AG08395 (cell line): ENCODE data around the gene COX4I2.
A peak's percentile ranks its signal among the peaks of the same experiment; 100 is the strongest.
"Not testable (repeated sequence)": the region's sequence is repeated elsewhere in the genome, so short reads cannot be mapped to it uniquely, and the experiment has no call there.

Source experiments
- DNase-seq: peaks from one replicate; pipeline ENCODE4 v3.0.0; 2012; ENCODE audit warnings: mixed read lengths, low spot score

Gene COX4I2

DNA sequence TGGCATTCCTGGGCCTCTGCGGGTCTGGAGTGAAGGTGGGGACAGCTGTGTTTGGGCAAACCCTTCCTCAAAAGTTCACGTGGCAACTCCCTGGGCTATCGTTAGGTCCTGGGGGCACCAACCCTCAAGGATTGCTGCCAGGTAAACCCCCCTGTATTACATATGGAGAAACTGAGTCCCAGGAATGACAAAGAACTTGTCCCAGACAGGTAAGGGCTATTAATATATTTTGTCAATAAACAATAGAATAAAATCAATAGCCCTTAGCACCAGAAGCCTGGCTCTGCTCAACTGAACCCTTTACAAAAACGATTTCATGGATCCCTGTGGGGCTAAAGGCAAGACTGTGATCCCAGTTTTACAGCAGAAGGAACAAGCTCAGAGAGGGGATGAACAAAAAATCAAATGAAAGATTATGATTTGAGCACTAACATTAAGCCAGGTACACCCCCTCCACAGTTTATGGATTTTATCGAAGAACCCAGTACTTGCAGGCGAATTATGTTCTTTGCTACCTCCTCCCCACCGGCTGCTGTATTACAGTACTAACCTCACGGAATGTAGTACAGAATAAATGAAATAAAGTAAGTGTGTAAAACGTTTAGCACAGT, 30.0 kb upstream of the COX4I2 start:
- DNase-seq = no peak

DNA sequence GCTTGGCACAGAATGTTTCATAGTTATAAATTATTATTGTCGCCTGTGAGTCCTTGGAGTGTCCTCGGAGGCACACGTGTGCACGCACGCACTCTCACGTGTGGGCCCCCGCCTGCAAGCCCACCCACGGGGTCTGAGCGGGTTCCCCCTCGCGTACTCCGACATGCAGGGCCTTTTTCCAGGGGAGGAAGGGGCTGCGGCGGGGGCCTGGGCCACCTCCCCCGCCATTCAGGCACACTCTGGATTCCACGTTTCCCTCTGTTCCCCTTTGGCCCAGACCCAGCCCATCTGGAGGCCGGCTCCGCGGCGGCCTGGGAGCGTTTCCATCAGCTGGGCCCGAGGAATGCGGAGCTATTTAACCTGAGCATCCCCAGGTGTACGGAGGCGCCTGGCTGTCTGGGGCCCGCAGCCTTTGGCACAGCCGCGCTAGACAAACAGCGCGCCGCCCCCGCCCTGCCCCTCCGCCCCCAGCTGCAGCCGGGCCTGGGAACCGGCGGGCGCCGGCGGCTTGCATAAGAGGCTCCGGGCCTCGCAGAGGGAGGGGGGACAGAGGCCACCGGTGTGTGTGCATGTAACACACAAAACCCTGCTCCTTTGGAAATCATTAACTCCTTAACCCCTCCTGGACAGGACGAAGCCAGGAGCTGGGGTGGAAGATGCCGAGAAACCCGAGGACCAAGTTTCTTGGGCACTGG, 29.3 kb upstream of the COX4I2 start:
- DNase-seq = peak; percentile 59

DNA sequence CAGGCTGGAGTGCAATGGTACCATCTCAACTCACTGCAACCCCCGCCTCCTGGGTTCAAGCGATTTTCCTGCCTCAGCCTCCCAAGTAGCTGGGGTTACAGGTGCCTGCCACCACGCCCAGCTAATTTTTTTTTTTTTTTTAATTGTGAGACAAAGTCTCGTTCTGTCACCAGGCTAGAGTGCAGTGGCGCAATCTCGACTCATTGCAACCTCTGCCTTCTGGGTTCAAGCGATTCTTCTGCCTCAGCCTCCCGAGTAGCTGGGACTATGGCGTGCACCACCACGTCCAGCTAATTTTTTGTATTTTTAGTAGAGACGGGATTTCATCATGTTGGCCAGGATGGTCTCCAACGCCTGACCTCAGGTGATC, 25.5 kb upstream of the COX4I2 start:
- DNase-seq = not testable (repeated sequence)

DNA sequence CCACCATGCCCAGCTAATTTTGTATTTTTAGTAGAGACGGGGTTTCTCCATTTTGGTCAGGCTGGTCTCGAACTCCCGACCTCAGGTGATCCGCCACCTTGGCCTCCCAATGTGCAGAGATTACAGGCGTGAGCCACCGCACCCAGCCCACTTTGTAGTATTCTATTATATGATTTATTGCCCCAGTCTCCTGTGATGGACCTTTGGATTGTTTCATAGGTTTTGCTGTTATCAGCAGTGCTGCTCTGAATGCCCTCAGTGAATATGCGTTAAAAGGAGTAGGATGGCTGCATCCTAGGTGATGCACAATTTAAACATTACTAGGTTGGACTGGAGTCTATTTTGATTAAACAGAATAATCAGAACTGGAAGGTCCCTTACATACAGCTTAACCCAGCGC, 22.3 kb upstream of the COX4I2 start:
- DNase-seq = no peak

DNA sequence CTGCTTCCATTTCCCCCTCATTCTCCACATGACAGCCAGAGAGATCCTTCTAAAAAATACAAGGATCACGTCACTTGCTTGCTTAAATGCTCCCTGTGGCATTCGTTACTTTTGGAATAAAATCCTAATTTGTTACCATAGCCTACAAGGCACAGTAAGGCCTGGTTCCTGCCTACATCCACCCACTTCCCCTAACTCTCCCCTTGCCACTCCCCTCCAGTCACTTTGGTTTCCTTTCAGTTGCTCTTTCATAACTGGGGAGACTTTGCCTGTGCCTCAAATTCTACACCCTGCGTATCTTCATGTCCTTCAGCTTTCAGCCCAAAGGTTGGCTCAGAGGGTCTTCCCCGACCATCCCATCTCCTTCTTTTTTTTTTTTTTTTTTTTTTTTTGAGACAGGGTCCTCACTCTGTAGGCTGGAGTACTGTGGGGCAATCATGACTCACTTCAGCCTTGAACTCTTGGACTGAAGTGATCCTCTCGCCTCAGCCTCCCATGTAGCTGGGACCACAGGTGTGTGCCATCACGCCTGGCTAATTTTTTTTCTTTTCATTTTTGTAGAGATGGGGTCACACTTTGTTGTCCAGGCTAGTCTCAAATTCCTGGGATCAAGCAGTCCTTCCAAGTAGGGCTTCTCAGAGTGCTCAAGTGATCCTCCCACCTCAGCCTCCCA, 20.1 kb upstream of the COX4I2 start:
- DNase-seq = no peak

DNA sequence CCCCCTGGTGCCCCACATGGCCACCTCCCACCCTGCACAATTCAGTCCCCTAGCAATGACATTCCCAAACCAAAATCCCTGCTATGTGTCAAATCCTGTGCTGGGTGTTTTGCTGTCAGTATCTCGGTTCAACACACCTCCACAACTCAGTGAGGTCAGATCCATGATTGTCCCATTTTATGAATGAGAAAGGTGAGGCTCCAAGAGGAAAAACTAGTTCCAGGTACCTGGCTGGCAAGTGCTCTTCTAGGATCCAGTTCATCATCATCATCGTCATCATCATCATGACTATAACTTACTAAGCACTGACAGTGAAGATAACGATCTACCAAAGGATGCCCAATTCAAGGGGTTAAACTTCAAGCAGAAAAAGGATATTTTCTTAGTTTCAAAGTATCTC, 17.5 kb upstream of the COX4I2 start:
- no peak for DNase-seq

DNA sequence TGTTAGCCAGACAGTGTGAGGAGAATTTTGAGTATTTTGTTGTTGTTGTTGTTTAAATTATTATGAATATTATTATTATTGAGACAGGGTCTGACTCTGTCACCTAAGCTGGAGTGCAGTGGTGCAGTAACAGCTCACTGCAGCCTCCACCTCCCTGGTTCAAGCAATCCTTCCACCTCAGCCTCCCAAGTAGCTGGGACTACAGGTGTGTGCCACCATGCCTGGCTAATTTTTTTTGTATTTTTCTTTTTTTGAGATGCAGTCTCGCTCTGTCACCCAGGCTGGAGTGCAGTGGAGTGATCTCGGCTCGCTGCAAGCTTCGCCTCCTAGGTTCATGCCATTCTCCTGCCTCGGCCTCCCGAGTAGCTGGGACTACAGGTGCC, 14.6 kb upstream of the COX4I2 start:
- DNase-seq = not testable (repeated sequence)

DNA sequence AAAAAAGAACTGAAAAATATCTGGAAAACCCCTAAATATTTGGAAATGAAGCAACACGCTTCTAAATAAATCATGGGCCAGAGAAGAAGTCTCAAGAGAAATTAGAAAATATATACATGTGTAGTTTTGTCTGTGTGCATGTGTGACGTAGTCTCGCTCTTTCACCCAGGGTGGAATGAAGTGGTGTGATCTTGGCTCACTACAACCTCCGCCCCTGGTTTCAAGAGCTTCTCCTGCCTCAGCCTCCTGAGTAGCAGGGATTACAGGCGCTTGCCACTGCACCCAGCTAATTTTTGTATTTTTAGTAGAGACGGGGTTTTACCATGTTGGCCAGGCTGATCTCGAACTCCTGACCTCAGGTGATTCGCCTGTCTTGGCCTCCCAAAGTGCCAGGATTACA, 11.2 kb upstream of the COX4I2 start:
- not testable (repeated sequence) for DNase-seq

DNA sequence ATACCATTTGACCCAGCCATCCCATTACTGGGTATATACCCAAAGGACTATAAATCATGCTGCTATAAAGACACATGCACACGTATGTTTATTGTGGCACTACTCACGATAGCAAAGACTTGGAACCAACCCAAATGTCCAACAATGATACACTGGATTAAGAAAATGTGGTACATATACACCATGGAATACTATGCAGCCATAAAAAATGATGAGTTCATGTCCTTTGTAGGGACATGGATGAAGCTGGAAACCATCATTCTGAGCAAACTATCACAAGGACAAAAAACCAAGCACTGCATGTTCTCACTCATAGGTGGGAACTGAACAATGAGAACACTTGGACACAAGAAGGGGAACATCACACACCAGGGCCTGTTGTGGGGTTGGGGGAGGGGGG, 9.7 kb upstream of the COX4I2 start:
- DNase-seq = not testable (repeated sequence)

DNA sequence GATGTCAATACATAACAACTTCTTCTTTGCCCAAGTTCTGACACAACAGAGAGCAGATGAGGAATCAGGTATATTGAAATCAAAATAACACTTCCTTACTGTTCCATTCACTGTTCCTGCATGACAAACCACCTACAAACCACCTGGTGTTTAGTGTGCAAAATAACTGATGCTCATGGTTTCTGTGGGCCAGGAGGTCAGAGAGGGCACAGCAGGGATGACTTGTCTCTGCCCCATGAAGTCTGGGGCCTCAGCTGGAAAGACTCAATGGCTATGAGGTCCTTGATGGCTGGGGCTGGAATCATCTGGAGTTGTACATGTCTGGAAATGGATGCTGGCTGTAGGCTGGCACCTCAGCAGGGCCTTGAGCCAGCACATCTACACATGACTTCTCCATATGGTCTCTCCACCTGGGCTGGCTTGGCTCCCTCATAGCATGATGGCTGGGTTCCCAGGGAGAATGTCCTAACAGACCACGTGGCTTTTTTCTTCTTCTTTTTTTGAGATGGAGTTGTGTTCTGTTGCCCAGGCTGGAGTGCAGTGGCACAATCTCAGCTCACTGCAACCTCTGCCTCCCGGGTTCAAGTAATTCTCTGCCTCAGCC, 7.4 kb upstream of the COX4I2 start:
- DNase-seq = no peak

DNA sequence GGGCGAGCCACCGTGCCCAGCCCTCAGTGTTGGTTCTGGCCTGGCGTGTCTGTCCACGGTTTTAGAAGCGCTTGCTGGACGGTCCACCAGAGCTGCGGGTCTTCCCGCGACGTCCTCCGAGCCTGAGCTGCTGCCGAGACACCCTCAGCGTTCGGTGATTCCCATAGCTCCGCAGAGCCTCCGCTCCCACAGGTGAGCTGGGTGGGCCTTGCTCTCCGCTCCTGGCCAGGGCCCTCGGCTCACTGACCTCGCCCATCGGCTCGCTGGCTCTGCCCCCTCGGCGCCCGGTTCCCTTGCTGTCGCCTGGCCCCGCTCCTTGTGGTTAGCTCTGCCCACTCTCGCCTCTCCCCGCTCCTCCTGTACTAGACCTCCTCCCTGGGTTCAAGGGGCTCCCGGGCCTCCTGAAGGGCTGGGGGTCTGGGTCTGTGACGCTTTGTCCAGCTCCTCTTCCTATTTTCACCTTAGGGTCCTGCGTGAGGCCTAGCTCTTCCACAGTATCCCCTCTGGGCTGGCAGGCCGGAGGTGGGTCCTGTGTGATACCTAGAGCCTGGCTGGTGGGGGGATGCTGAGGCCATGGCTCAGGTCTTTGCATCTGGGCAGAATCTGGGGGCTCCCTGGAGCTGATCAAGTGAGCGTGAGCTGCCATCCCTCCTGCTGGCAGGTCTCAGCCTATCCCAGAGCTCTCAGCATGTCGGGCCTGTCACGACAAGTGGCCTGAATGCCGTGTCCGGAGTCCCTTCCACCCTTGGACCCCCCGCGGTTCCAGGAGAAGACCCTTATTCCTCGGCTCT, 5.0 kb upstream of the COX4I2 start:
- DNase-seq = no peak

DNA sequence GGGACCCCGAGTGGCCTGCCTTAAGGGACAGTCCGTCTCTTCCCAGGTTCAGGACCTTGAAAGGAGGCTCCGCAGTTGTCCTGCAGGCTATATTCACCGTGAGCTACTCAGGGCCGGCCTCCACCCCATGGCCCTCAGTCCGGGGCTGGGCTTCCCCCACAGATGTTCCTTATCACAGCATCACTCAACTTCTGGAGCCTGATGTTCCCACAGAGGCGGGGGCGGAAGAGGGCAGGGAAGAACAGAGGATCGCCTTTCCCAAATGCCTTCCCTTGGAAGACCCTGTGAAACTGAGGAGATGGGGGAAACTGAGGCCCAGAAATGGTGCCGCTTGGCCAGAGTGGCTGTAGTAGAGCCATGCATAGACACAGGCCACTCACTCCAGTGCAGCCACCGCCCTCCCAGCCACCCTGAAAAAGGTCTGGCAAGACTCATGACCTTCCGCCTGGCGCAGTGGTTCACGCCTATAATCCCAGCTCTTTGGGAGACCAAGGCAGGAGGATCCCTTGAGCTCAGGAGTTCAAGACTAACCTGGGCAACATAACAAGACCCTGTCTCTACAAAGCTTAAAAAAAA, 4.3 kb upstream of the COX4I2 start:
- no peak for DNase-seq

DNA sequence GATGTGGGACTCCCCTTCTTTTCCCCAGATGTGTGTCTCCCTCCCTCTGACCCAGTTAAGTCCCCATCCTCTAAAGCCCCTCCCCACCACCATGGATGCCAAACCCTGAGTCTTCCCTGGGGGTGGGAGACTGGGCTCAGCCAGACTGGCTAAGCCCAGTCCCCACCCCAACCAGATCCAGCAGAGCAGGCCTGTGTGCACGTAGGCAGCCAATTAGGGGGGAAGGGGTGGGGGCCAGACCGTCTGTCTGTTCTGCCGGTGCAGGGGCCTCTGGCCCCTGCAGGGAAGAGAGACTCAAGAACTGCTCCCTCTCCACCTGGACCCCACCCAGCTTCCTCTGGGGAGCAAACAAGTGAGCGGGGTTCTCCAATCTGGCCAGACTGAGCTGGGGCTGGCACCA, 605 bp downstream of the COX4I2 start:
- DNase-seq = no peak

DNA sequence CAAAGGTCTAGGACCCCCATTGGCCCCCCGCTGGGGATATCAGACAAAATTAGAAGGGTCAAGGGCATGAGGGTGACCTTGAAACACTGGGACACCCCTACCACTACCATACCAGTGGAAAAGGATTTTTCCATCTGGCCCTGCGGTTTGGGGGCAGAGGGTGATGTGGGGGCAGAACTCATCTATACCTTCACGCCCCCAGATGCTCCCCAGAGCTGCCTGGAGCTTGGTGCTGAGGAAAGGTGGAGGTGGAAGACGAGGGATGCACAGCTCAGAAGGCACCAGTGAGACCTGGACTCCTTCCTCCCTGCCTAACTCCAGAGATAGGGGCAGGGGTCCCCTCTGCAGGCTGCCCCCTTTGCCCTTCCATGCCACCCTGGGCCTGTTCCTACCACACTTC, 1.1 kb downstream of the COX4I2 start:
- no peak for DNase-seq

DNA sequence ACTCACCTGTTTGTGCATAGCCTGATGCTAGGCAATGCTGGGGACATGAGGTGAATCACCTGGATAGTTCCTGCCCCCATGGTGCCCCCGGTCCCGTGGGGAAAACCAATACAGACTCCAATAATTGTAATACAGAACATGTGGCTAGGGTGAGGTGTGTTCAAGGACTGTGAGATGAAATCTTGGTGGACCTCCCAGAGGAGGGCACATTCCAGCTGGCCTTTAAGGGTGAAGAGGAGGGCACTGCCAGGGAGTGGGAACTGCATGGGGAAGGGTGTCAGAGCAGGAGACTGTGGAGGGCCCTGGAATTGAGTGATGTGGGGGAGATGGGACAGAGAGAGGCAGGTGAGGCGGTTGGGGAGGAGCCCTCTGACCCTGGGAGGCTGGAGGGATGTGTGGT, 2.5 kb downstream of the COX4I2 start:
- no peak for DNase-seq

DNA sequence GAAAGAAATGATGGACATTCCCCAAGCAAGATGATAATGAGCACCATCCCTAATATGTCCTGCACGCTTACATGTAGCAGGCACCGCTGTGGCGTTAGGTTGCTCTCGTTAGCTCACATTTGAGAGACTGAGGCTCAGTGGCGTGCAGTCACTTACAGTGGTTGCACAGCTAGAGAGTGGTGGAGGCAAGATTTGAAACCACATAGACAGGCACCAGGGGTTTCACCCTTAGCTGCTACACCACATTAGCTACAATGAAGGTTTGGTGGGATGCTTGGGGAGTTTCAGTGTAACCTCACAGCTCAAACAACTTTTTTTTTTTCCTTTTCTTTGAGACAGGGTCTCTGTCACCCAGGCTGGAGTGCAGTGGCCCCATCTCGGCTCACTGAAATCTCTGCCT, 3.7 kb downstream of the COX4I2 start:
- DNase-seq = no peak

DNA sequence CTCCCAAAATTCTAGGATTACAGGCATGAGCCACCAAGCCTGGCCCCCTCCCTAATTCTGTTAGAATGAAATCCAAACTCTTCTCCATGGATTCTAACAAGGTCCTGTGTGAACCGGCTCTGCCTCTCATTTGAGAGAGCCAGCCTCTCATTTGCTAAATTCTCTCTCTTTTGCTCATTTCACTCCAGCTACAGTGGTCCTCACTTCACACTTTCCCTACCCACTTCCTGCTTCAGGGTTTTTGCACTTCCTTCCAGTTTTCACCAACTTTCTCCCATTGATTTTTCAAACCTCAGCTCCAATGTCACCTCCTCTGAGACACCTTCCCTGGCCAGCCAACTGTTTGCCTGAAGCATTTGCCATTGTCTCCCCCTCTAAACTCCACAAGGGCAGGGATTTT, 5.1 kb downstream of the COX4I2 start:
- no peak for DNase-seq

DNA sequence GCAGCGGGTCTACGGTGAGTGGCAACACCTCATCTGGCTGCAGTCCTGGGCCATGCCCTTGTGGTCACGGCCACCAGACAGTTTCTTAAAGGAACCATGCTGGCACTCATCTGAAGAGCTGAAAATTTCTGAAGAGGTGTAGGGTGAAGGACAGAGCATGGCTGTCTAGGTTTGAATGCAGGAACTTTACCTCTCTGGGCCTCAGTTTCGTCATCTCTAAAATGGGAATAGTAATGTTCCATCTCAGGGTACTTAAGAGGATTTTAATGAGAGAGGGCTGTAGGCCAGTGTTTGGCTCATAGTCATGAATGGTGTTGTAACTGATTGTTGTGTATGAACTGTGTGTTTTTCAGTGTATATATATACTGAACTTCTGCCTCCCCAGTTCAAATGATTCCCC, 5.8 kb downstream of the COX4I2 start:
- no peak for DNase-seq

DNA sequence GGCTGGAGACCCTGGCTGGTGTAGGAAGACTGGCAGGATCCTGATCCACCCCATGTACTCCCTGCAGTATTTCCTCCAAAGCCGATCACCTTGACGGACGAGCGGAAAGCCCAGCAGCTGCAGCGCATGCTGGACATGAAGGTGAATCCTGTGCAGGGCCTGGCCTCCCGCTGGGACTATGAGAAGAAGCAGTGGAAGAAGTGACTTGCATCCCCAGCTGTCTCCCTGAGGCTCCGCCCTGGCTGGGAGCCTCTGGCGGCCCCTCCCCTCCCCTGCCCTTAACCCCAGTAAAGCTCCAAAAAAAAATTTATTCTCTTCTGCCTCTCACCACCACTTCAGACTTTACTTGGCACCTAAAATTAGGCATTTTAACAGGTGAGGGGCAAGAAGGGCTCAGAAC, 7.0 kb downstream of the COX4I2 start:
- no peak for DNase-seq

DNA sequence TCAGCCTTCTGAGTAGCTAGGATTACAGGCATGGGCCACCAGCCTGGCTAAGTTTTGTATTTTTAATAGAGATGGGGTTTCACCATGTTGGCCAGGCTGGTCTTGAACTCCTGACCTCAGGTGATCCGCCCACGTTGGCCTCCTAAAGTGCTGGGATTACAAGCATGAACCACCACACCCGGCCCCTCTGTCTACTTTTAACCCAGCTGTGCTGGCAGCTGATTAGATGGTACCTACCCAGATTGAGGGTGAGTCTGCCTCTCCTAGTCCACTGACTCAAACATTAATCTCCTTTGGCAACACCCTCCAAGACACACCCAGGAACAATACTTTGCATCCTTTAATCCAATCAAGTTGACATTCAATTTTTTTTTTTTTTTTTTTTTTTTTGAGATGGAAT, 10.4 kb downstream of the COX4I2 start:
- DNase-seq = not testable (repeated sequence)

DNA sequence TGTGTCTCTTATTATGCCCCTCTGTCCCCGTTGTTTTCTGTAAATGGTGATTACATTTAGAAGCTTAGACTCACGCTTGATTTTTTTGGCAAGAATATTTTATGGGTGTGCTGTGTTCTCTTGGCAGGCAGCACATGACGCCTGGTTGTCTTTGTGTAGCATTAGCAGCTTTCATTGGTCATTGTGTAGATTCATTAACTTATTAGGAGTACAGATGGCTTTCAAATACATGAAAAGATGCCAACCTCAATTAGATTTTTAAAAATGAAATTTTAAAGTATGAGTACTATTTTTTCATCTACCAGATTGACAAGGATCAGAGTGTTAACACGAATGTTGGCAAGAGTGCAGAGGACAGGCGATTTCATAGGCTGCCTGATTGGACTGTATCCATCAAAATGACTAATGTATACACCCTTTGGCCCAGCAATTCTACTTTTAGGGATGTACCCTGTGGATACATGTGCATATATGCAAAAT, 15.2 kb downstream of the COX4I2 start:
- peak; percentile 64 for DNase-seq

DNA sequence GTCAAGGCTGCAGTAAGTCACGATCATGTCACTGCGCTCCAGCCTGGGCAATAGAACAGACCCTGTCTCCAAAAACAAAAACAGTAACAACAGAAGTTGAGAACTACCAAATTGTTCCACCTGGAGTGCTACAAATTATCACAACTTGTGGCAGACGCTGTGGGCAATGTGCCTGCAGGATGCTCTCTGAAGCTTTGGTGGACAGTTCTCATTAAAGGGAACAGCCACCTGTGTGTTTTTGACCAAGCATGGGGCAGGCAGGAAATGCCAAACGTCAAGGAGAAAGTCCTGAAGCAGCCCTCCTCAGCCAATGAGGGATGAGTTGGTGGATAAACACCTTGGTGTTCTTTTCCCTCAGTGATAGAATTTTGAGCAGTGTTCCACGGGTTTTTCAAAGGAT, 15.8 kb downstream of the COX4I2 start:
- no peak for DNase-seq
